H9 (cell line): ENCODE measurements around the gene SUGT1. TPM values are rescaled to one million over a fixed set of nuclear protein-coding genes. Genes with fewer than 3 reads are reported as not detected.
"Not testable (repeated sequence)": the region's sequence is repeated elsewhere in the genome, so short reads cannot be mapped to it uniquely, and the experiment has no call there.

Experiments used
- DNase-seq: peaks from one replicate; pipeline ENCODE4 v3.0.0-alpha.2; 2017
- H2AFZ ChIP-seq: one replicate; pipeline ENCODE4 v1.6.1; 2013; ENCODE audit warnings: mild to moderate bottlenecking, low read length, control low read depth, moderate library complexity
- H2AK5ac ChIP-seq: 2 replicates; pipeline ENCODE4 v1.6.1; 2013; ENCODE audit warnings: low read length, control low read depth, mixed read lengths; ENCODE audit not compliant: insufficient read length
- H2BK120ac ChIP-seq: one replicate; pipeline ENCODE4 v1.6.1; 2013; ENCODE audit warnings: low read depth, mild to moderate bottlenecking, low read length, control low read depth, inconsistent platforms; ENCODE audit not compliant: poor library complexity, severe bottlenecking
- H2BK12ac ChIP-seq: 2 replicates; pipeline ENCODE4 v1.6.1; 2013; ENCODE audit warnings: low read length, control low read depth, mixed read lengths, low read depth; ENCODE audit not compliant: insufficient read length
- H2BK15ac ChIP-seq: 2 replicates; pipeline ENCODE4 v1.6.1; 2013; ENCODE audit warnings: low read depth, low read length, control low read depth
- H2BK20ac ChIP-seq: one replicate; pipeline ENCODE4 v1.6.1; 2013; ENCODE audit warnings: low read depth, mild to moderate bottlenecking, low read length, control low read depth, inconsistent platforms; ENCODE audit not compliant: poor library complexity, severe bottlenecking
- H2BK5ac ChIP-seq: 2 replicates; pipeline ENCODE4 v1.6.1; 2013; ENCODE audit warnings: low read length, control low read depth, mixed read lengths; ENCODE audit not compliant: insufficient read length
- H3K14ac ChIP-seq: 2 replicates; pipeline ENCODE4 v1.6.1; 2013; ENCODE audit warnings: low read length, control low read depth; ENCODE audit not compliant: insufficient read depth
- H3K18ac ChIP-seq: 2 replicates; pipeline ENCODE4 v1.6.1; 2013; ENCODE audit warnings: low read depth, mild to moderate bottlenecking, mixed read lengths, low read length, control low read depth; ENCODE audit not compliant: insufficient read length
- H3K23ac ChIP-seq: 2 replicates; pipeline ENCODE4 v1.6.1; 2013; ENCODE audit warnings: low read length, control low read depth, mixed read lengths, low read depth; ENCODE audit not compliant: insufficient read length
- H3K23me2 ChIP-seq: 2 replicates; pipeline ENCODE4 v1.6.1; 2013; ENCODE audit warnings: low read depth, mild to moderate bottlenecking, mixed read lengths, low read length, control low read depth; ENCODE audit not compliant: insufficient read length, poor library complexity, severe bottlenecking
- H3K27ac ChIP-seq: 2 replicates; pipeline ENCODE4 v1.5.1; 2013; ENCODE audit warnings: low read length, control low read depth, mixed read lengths, low read depth; ENCODE audit not compliant: insufficient read length
- H3K27me3 ChIP-seq: 2 replicates; pipeline ENCODE4 v1.6.1; 2013; ENCODE audit warnings: low read length, control low read depth, inconsistent platforms; ENCODE audit not compliant: insufficient read depth
- H3K4ac ChIP-seq: 2 replicates; pipeline ENCODE4 v1.6.1; 2013; ENCODE audit warnings: low read depth, mild to moderate bottlenecking, control low read depth, inconsistent platforms, low read length, moderate library complexity
- H3K4me1 ChIP-seq: 2 replicates; pipeline ENCODE4 v1.6.1; 2013; ENCODE audit warnings: low read length, control low read depth, inconsistent platforms; ENCODE audit not compliant: insufficient read depth
- H3K4me2 ChIP-seq: 2 replicates; pipeline ENCODE4 v1.6.1; 2013; ENCODE audit warnings: low read length, control low read depth, mixed read lengths; ENCODE audit not compliant: insufficient read length, insufficient read depth
- H3K56ac ChIP-seq: 2 replicates; pipeline ENCODE4 v1.6.1; 2013; ENCODE audit warnings: low read depth, mild to moderate bottlenecking, mixed read lengths, low read length, control low read depth; ENCODE audit not compliant: insufficient read length
- H3K79me1 ChIP-seq: 2 replicates; pipeline ENCODE4 v1.6.1; 2013; ENCODE audit warnings: low read depth, mild to moderate bottlenecking, moderate library complexity, low read length, control low read depth, inconsistent platforms; ENCODE audit not compliant: insufficient read depth, poor library complexity, severe bottlenecking
- H3K79me2 ChIP-seq: 2 replicates; pipeline ENCODE4 v1.6.1; 2013; ENCODE audit warnings: low read length, control low read depth, inconsistent platforms; ENCODE audit not compliant: insufficient read depth
- H3K9ac ChIP-seq: 2 replicates; pipeline ENCODE4 v1.6.1; 2013; ENCODE audit warnings: low read length, control low read depth, mixed read lengths; ENCODE audit not compliant: insufficient read length; ENCODE audit errors: extremely low read depth
- H3K9me3 ChIP-seq: one replicate; pipeline ENCODE4 v1.6.1; 2013; ENCODE audit warnings: low read depth, low read length, inconsistent platforms; ENCODE audit not compliant: control insufficient read depth
- H3T11ph ChIP-seq: one replicate; pipeline ENCODE4 v1.6.1; 2013; ENCODE audit warnings: mild to moderate bottlenecking, low read length, control low read depth, inconsistent platforms
- H4K20me1 ChIP-seq: one replicate; pipeline ENCODE4 v1.6.1; 2013; ENCODE audit not compliant: control insufficient read depth, insufficient read length, insufficient read depth
- H4K5ac ChIP-seq: 2 replicates; pipeline ENCODE4 v1.6.1; 2013; ENCODE audit warnings: low read depth, mild to moderate bottlenecking, mixed read lengths, low read length, control low read depth; ENCODE audit not compliant: insufficient read length
- H4K8ac ChIP-seq: replicated peaks from 2 replicates; pipeline ENCODE4 v1.6.1; 2013; ENCODE audit warnings: low read length, control low read depth, mixed read lengths, low read depth; ENCODE audit not compliant: insufficient read length
- H4K91ac ChIP-seq: 2 replicates; pipeline ENCODE4 v1.6.1; 2013; ENCODE audit warnings: low read depth, mild to moderate bottlenecking, moderate library complexity, mixed read lengths, low read length, control low read depth; ENCODE audit not compliant: insufficient read length
- H3K27ac Mint-ChIP-seq, 3 experiments: 2 replicates in 2 of 3; 3 replicates in 1 of 3; pipeline ENCODE4 v1.8.0; 2020 to 2021; ENCODE audit warnings: mixed read lengths in 3 of 3, mild to moderate bottlenecking in 1 of 3, moderate library complexity in 1 of 3
- H3K27me3 Mint-ChIP-seq: 2 replicates; pipeline ENCODE4 v1.8.0; 2021; ENCODE audit warnings: low read depth, mild to moderate bottlenecking, moderate library complexity, mixed read lengths
- H3K36me3 Mint-ChIP-seq, 3 experiments: 2 replicates in 2 of 3; 3 replicates in 1 of 3; pipeline ENCODE4 v1.8.0; 2020 to 2021; ENCODE audit warnings: low read depth in 3 of 3, mixed read lengths in 3 of 3; ENCODE audit not compliant: insufficient read depth in 1 of 3
- H3K4me1 Mint-ChIP-seq, 2 experiments: 2 replicates each; pipeline ENCODE4 v1.8.0; 2020; ENCODE audit warnings: mixed read lengths in 2 of 2
- H3K4me3 Mint-ChIP-seq, 2 experiments: 2 replicates in 1 of 2; 3 replicates in 1 of 2; pipeline ENCODE4 v1.8.0; 2020 to 2021; ENCODE audit warnings: mild to moderate bottlenecking in 2 of 2, mixed read lengths in 2 of 2, moderate library complexity in 1 of 2
- H3K9me3 Mint-ChIP-seq, 2 experiments: 2 replicates in 1 of 2; 3 replicates in 1 of 2; pipeline ENCODE4 v1.8.0; 2020; ENCODE audit warnings: mild to moderate bottlenecking in 2 of 2, mixed read lengths in 2 of 2, moderate library complexity in 1 of 2
- WGBS: extraction: QIAGEN DNeasy Blood & Tissue Kit; methylation state at CpG from one replicate; pipeline ENCODE4 v1.1.7; 2013; ENCODE audit warnings: missing lambda C conversion rate, low lambda C conversion rate, mixed read lengths; ENCODE audit not compliant: insufficient read length; ENCODE audit errors: extremely low coverage; 5-methylcytosine and 5-hydroxymethylcytosine counted together
- total RNA-seq: library from RNA; stranded (reverse); gene quantifications from 2 replicates; pipeline ENCODE4 v1.2.1, GENCODE V29; 2021
- TF ChIP-seq, protein P1 (sequence below): fragments of 200-600 bp; sonication (generic); conservative IDR thresholded peaks from 3 replicates; pipeline ENCODE4 v1.8.0; 2021; ENCODE audit warnings: antibody characterized with exemption, mild to moderate bottlenecking

SUGT1 gene
- total RNA-seq, 1 experiment from 2014 or later, result 99.6 TPM

DNA sequence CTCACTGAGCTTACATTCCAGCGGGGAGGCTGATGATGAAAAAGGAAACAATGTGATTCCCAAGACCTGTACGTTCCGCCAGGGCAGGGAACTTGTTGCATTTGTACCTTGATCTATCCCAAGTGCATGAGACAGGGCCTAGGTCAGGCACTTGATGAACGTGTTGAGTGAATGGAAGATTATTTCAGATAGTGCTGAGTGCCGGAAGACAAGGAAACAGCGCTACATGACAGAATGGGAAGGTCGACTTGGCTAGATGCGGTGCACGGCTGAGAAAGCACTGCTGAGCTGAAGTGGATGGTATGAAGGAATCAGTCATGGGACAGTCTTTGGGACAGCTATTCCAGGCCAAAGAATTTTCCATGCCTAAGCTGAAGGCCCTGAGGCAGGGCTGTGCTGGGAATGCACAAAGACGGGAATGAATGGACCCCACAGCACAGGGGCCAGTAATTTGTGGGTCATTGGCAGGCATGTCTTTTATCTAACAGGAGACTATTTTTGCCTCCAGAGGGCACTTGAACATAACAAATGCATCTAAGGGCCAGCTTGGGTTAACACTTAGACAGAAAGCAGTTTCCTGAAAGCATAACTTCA, 43.5 kb upstream of the SUGT1 start:
- H3K27ac Mint-ChIP-seq, H3K56ac ChIP-seq, H3K9me3 Mint-ChIP-seq, H3K27ac ChIP-seq, H3K27me3 Mint-ChIP-seq, H2AK5ac ChIP-seq, H3K36me3 Mint-ChIP-seq, H3K79me1 ChIP-seq, H3K27me3 ChIP-seq, H4K20me1 ChIP-seq, H4K5ac ChIP-seq, H3K79me2 ChIP-seq, H3K4ac ChIP-seq, H3K4me1 ChIP-seq, H2BK120ac ChIP-seq, H2BK12ac ChIP-seq, H2BK20ac ChIP-seq, H3K23me2 ChIP-seq, H3T11ph ChIP-seq, H3K18ac ChIP-seq, H3K9me3 ChIP-seq, H2AFZ ChIP-seq, H3K9ac ChIP-seq, DNase-seq, H2BK15ac ChIP-seq, H3K4me2 ChIP-seq, H4K91ac ChIP-seq, H4K8ac ChIP-seq, H3K14ac ChIP-seq, H3K4me3 Mint-ChIP-seq, H2BK5ac ChIP-seq, H3K23ac ChIP-seq: not testable (repeated sequence)
- H3K4me1 Mint-ChIP-seq, result peaks cover 11 to 16% of the 10 kb centered on the region in 2 experiments
- WGBS, result no CpG with 5 or more reads among the region's 10 CpGs
- TF ChIP-seq, protein P1, sequence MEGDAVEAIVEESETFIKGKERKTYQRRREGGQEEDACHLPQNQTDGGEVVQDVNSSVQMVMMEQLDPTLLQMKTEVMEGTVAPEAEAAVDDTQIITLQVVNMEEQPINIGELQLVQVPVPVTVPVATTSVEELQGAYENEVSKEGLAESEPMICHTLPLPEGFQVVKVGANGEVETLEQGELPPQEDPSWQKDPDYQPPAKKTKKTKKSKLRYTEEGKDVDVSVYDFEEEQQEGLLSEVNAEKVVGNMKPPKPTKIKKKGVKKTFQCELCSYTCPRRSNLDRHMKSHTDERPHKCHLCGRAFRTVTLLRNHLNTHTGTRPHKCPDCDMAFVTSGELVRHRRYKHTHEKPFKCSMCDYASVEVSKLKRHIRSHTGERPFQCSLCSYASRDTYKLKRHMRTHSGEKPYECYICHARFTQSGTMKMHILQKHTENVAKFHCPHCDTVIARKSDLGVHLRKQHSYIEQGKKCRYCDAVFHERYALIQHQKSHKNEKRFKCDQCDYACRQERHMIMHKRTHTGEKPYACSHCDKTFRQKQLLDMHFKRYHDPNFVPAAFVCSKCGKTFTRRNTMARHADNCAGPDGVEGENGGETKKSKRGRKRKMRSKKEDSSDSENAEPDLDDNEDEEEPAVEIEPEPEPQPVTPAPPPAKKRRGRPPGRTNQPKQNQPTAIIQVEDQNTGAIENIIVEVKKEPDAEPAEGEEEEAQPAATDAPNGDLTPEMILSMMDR, result peak; percentile 64

DNA sequence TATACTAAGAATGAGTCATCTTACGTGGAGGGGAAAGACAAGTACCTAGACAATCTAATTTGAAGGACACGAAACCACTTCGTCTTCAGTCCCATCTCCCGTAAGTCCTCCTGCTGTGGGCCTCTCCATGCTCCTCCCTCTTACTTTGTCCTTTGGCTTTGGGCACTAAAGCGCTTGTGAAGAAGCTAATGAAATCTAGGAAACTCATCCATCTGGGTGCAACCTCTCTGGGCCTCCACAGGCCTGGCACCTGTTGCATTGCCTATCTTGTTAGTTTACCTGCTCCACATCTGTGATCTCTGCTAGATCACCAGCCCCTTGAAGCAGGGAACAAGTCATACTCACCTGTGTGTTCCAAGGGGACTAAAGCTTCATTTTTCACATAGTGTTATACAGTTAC, 42.5 kb upstream of the SUGT1 start:
- H3K27me3 ChIP-seq, H4K8ac ChIP-seq, H3K4me2 ChIP-seq, H3K27ac Mint-ChIP-seq, H2AFZ ChIP-seq, H3T11ph ChIP-seq, H3K36me3 Mint-ChIP-seq, H3K56ac ChIP-seq, H3K23me2 ChIP-seq, H2BK15ac ChIP-seq, H2AK5ac ChIP-seq, H4K20me1 ChIP-seq, H4K91ac ChIP-seq, H3K9me3 ChIP-seq, H2BK12ac ChIP-seq, H3K9ac ChIP-seq, H2BK120ac ChIP-seq, H3K23ac ChIP-seq, H3K14ac ChIP-seq, H3K4me1 ChIP-seq, DNase-seq, H2BK5ac ChIP-seq, H3K18ac ChIP-seq, H3K4me3 Mint-ChIP-seq, H3K79me1 ChIP-seq, H3K4ac ChIP-seq, H4K5ac ChIP-seq, H3K27ac ChIP-seq, H3K27me3 Mint-ChIP-seq, H3K79me2 ChIP-seq, H2BK20ac ChIP-seq, H3K9me3 Mint-ChIP-seq: not testable (repeated sequence)
- H3K4me1 Mint-ChIP-seq, result peaks cover 11 to 16% of the 10 kb centered on the region in 2 experiments
- no CpG with 5 or more reads among the region's 5 CpGs for WGBS
